ENCODE results near the gene NLGN1.

Gene NLGN1

DNA sequence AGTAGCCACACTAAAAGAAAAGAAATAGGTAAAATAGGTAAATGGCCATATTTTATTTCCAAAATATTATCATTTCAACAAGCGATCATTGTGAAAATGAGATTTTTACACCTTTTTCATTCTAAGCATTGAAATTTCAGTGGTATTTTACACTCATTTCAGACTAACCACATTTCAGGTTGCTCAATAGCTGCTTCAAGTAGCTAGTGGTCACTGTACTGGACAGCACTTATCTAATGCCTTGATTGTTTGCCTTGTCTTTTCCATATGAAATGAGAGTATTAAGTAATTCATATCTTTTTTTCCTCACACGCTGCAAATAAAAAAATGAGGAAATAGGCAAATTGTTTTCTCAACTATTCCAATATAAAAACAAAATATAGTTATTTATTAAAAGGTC, 332.8 kb downstream of the NLGN1 start:
- DNase-seq, result no peak

DNA sequence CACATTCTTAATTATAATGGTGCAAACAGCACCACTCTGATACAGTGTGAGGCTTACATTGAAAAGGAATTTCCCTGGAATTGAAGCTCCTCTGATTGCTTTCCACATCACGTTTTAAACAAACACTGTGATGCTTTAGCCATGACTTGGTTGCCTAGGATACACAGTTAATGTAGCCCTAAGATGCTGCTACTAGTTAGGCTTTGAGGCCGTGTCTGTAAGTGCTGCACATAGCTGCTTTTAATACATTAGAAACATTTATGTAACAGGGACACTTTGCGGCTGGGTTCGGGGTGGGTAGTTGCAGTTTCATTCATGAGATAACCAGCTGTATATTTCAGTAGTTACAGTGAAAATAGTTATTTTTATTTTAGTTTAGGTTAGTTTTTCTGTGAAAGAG, 334.7 kb downstream of the NLGN1 start:
- DNase-seq, result no peak

GRCh38 chr3:173733029-173733652, 335.6 kb downstream of the NLGN1 start:
- DNase-seq, result no peak

- DNase-seq, result no peak
Observed at GRCh38 chr3:173734473-173734872, 336.9 kb downstream of the NLGN1 start.

DNA sequence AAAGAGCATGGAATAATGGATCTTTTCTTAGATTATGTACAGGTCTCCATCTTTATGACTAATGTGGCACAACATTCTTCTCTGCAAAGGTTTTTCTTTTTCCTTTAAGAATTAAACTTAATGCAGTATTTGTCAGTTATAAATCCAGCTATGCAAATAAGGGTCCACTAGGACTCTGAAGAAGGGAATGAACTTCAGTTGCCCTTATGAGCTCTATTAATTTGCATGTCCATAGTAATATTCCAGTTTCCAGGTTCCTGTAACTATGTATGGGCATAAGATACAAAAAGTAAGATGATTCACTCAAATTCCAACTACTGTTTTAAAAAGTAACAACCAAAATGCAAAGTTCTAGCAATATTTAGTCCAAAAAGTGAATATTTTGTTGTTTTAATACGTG, 337.4 kb downstream of the NLGN1 start:
- no peak for DNase-seq

DNA sequence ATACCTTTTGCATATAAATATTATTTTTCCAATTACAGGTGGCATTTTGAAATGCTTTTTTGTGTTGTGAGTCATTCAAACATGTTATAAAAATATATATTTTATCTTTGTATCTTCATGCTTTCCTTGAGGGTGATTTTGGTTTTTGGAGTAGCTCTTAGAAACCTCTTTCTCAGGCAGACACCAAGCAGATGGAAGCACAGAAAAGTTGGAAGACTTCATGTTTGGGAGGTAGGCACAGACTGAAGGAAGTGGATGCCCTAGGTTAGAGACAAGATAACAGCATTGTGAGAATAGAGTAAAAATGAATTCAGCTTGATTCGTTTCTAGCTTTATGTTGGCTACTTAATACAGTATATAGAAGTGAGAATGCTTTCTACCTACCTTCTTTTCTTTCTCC, 338.3 kb downstream of the NLGN1 start:
- DNase-seq, result no peak

DNA sequence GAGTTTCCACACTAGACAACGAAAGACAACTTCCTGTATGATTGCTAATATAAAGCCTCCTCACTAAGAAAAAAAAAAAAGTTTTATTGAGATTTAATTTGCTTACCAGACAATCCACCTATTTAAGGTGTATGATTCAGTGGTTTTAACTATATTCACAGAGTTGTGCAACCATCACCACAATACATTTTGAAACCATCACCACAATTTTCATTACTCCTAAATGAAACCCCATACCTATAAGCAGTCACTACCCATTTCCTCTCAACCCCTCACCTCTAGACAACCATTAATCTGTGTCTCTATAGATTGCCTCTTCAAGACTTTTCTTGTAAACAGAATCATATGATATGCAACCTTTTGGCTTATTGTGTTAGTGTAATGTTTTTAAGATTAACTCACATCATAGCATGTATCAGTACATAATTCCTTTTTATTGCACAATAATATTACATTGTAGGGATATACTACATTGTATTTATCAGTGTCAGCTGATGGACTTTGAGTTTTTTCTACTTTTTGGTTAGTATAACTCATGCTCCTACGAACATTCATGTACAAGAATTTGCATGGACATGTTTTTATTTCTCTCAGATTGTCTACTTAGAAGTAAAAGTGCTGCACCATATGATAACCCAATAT, 339.7 kb downstream of the NLGN1 start:
- DNase-seq, result no peak

DNA sequence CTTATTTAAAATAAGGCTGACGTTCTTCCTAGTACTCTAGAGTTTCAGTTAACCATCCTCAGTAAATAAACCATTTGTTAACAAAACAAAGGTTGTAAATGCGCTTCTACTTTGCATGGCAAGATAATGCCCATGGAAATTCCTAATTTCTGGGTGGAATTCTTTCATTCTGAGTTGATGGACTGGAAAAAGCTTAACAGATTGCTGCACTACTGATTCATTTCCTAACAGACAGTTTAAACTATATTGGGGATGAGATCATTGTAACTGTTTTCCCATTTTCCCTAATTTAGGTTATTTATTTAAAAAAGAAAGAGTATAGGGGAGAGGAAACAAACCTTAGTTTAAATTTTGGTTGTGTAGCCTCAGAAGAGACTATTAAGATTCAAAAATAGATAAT, 342.2 kb downstream of the NLGN1 start:
- no peak for DNase-seq

GRCh38 chr3:173742491-173742890, 344.9 kb downstream of the NLGN1 start:
- DNase-seq, result no peak

- DNase-seq, result no peak
Observed at GRCh38 chr3:173743111-173743510, 345.6 kb downstream of the NLGN1 start.

DNA sequence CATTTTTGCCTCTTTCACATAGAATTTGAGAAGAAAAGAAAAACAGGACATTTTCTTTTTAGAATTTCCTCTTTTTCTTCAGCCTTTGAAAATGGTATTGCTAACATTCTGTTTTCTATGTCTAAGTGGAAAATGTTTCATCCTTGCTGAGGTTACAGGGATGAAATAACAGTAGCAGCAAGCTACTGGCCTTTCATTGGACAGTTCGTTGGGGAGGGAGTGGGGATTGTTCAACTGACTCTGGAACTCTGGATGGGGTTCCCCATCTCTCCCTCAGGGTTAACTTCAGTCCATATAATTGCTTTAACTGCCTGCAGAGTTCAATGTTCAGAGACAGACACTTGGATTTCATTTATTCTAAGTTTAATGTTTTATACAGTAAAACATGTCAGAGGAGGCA, 346.0 kb downstream of the NLGN1 start:
- no peak for DNase-seq

DNA sequence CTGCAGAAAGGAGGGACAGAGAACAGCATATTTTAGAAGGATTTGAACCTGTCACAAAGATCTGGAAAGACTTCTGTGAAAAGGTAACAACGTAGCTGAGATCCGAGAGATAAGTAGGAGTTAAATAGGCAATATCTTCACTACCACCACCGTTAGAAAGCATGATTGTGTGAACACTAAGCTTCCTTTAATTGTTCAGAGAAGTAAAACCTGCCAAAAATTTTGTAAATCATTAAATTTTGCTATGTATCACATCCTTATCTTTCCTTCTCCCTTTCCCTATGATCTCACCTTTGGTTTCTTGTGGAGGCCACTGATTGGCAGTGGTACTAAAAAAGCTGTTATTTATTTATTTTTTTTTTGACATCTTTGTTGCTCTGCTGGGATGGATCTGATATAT, 346.9 kb downstream of the NLGN1 start:
- DNase-seq, result no peak

DNA sequence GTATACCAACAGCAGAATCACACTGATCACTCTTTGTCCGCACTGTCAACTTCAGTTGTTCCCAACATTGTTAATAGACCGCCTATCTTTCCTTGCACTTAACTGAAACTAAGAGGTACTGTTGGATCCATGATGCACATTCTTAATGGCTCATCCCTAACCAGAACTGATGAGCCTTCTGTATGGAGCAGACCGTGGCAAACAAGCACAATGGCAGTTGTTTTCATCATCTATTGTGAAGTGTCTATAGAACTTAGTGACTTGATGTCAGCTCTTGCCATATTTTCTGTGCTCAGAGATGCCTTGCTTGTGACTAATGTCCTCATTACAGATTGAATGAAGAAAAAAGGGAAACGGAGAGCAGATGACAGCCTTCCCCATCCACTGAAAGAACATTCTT, 347.4 kb downstream of the NLGN1 start:
- no peak for DNase-seq

- DNase-seq, result no peak
Observed at GRCh38 chr3:173745952-173746682, 348.6 kb downstream of the NLGN1 start.

DNA sequence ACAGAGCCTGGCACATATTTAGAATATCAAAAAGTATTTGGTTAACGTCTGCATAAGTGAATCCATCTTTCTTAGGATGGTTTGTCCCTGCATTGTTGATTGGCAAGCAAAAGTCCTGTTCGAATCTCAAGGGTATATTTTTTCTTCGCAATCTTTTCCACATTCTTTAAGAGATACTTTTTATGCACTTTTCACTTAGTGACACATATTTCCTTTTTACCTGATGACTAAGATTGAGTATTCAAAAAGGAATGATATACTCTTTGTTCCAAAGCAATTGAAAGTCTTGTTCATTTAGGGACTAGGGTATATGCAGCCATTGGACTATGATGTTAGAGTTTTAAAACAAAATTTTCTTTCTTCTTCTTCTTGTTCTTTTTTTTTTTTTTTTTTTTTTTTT, 349.9 kb downstream of the NLGN1 start:
- no peak for DNase-seq

GRCh38 chr3:173748105-173748504, 350.6 kb downstream of the NLGN1 start:
- no peak for DNase-seq

DNA sequence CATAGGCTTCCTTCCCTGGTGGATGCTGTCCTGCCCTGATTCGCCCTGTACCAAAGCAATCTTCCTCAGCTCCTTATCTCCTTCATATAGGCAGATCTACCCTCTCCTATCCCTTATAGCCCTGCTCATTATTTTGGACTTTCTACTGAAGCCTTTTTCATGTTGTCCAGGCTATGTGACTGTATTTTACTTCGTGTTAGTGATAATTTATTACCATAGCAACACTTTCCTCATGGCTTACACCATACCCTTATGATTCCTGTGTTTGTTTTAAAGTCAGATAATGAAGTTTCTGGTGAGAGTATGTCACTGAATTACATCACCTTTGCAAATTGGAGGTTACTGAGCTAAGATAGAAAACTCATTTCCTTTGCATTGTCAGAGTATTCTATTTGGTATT, 352.6 kb downstream of the NLGN1 start:
- DNase-seq, result no peak

GRCh38 chr3:173750591-173750990, 353.0 kb downstream of the NLGN1 start:
- no peak for DNase-seq

DNA sequence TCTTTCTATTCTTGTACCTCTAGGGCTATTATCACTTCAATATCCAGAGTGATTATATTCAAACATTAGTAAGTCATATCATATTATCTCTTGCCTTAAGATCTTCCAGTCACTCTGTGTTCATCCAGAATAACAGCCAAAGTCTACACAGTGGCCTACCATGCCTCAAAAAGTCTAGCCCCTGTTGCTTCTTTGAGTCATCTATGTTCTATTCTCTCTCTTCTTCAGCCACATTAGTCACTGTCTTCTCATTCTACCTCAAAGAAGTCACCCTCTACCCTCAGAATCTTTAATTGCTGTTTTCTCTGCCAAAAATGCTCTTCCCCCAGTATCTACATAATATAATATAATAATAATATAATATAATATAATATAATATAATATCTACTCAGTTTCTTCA, 356.0 kb downstream of the NLGN1 start:
- DNase-seq, result no peak

DNA sequence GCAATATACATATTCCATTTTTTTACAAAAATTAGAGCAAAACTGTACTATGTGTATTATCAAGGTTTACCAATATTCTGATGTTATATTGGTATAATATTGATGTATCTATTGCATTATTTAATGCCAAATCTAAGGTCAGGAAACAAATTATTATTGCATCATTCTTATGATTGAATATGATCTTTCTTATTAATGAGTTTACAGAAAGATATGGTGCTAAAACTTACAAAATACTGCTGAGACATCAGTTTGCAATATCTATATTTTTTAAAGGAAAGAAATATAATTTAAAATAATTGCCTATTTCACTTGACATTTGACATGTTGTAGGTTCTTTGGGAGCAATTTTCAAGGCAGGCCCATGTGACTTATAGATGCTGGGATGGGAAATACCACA, 357.6 kb downstream of the NLGN1 start:
- DNase-seq, result no peak

DNA sequence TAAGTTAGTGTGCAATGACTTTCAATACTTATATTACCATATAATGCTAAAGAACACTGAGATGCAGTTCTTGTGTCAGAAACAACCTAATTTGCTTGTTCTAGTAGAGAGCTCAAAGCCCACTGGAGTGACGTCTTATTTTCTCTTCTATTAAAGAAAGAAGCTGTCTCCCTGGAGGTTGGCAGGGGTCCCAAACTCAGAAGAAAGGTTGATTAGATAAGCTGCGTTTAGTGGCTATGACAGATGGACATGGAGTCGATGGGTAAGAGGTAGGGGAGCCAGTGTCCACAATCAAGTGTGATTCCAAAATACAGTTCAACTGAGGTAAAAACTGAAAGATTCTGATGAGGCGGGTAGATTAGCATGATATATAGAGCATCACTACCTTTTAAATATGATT, 363.6 kb downstream of the NLGN1 start:
- DNase-seq, result no peak

- no peak for DNase-seq
Observed at GRCh38 chr3:173762501-173762900, 365.0 kb downstream of the NLGN1 start.

- no peak for DNase-seq
Observed at GRCh38 chr3:173770011-173770410, 372.5 kb downstream of the NLGN1 start.
